Central memory CD8-positive, alpha-beta T cell (primary cell): ENCODE data around the gene ADORA1.

ENCODE experiments used
- ATAC-seq: fragments of 150-1000 bp; cut with Tn5 transposase; replicated peaks from 2 replicates; pipeline ENCODE4 v1.10.0; 2022; ENCODE audit warnings: mild to moderate bottlenecking, moderate FRiP score, moderate number of reproducible peaks; ENCODE audit not compliant: poor library complexity, severe bottlenecking; ENCODE audit errors: extremely low read depth
- DNase-seq, 2 donors: peaks; one replicate each; pipeline ENCODE4 v3.0.0; 2021; ENCODE audit warnings: low spot score in 2 of 2
- H3K27ac Mint-ChIP-seq: one replicate; pipeline ENCODE4 v1.8.0; 2022; ENCODE audit warnings: low read depth, mild to moderate bottlenecking, moderate library complexity, mixed read lengths
- H3K27me3 Mint-ChIP-seq: one replicate; pipeline ENCODE4 v1.8.0; 2022; ENCODE audit warnings: mixed read lengths
- H3K36me3 Mint-ChIP-seq: one replicate; pipeline ENCODE4 v1.8.0; 2022; ENCODE audit warnings: mild to moderate bottlenecking, moderate library complexity, mixed read lengths; ENCODE audit not compliant: insufficient read depth
- H3K4me1 Mint-ChIP-seq: one replicate; pipeline ENCODE4 v1.8.0; 2022; ENCODE audit warnings: mixed read lengths
- H3K4me3 Mint-ChIP-seq: one replicate; pipeline ENCODE4 v1.8.0; 2022; ENCODE audit warnings: mild to moderate bottlenecking, moderate library complexity, mixed read lengths
- H3K9me3 Mint-ChIP-seq: one replicate; pipeline ENCODE4 v1.8.0; 2022; ENCODE audit warnings: mixed read lengths

The ADORA1 gene

GRCh38 chr1:203165101-203165799, 37.7 kb downstream of the ADORA1 start:
- Mint-ChIP-seq H3K27me3 (peaks cover 70% of the 10 kb centered on the region), H3K9me3 (no peaks in the 10 kb centered on the region), H3K36me3 (no peaks in the 10 kb centered on the region), H3K4me3 (no peak overlapping the region), H3K27ac (no peak overlapping the region), H3K4me1 (peaks cover 4% of the 10 kb centered on the region)
- DNase-seq (no peak), ATAC-seq (no peak)

- Mint-ChIP-seq H3K27ac (no peak overlapping the region), H3K9me3 (no peaks in the 10 kb centered on the region), H3K4me1 (peaks cover 4% of the 10 kb centered on the region), H3K36me3 (no peaks in the 10 kb centered on the region), H3K27me3 (peaks cover 70% of the 10 kb centered on the region), H3K4me3 (no peak overlapping the region)
- ATAC-seq (no peak), DNase-seq (no peak)
Measured at GRCh38 chr1:203165800-203166161, 38.3 kb downstream of the ADORA1 start.

GRCh38 chr1:203166192-203166940, 38.8 kb downstream of the ADORA1 start:
- Mint-ChIP-seq H3K27me3 (peaks cover 70% of the 10 kb centered on the region), H3K4me3 (no peak overlapping the region), H3K9me3 (no peaks in the 10 kb centered on the region), H3K4me1 (peaks cover 4% of the 10 kb centered on the region), H3K27ac (no peak overlapping the region), H3K36me3 (no peaks in the 10 kb centered on the region)
- DNase-seq (no peak), ATAC-seq (no peak)

- Mint-ChIP-seq H3K27me3 (peaks cover 66% of the 10 kb centered on the region), H3K36me3 (no peaks in the 10 kb centered on the region), H3K9me3 (no peaks in the 10 kb centered on the region), H3K4me1 (peaks cover 4% of the 10 kb centered on the region), H3K4me3 (no peak overlapping the region), H3K27ac (no peak overlapping the region)
- DNase-seq (no peak), ATAC-seq (no peak)
Measured at GRCh38 chr1:203167026-203167912, 39.7 kb downstream of the ADORA1 start.

GRCh38 chr1:203167913-203168200, 40.3 kb downstream of the ADORA1 start:
- Mint-ChIP-seq H3K36me3 (no peaks in the 10 kb centered on the region), H3K27me3 (peaks cover 60% of the 10 kb centered on the region), H3K9me3 (no peaks in the 10 kb centered on the region), H3K4me3 (no peak overlapping the region), H3K4me1 (peaks cover 4% of the 10 kb centered on the region), H3K27ac (no peak overlapping the region)
- ATAC-seq = no peak
- no peak for DNase-seq

GRCh38 chr1:203168256-203168786, 40.8 kb downstream of the ADORA1 start:
- H3K9me3 Mint-ChIP-seq = no peaks in the 10 kb centered on the region
- peaks cover 55% of the 10 kb centered on the region for H3K27me3 Mint-ChIP-seq
- H3K36me3 Mint-ChIP-seq = no peaks in the 10 kb centered on the region
- peaks cover 4% of the 10 kb centered on the region for H3K4me1 Mint-ChIP-seq
- no peak overlapping the region for H3K4me3 Mint-ChIP-seq
- no peak overlapping the region for H3K27ac Mint-ChIP-seq
- DNase-seq (no peak), ATAC-seq (no peak)

GRCh38 chr1:203168991-203169390, 41.5 kb downstream of the ADORA1 start:
- Mint-ChIP-seq H3K4me1 (peaks cover 4% of the 10 kb centered on the region), H3K4me3 (no peak overlapping the region), H3K27me3 (peaks cover 54% of the 10 kb centered on the region), H3K9me3 (no peaks in the 10 kb centered on the region), H3K27ac (no peak overlapping the region), H3K36me3 (no peaks in the 10 kb centered on the region)
- ATAC-seq (no peak), DNase-seq (no peak)

- H3K27ac Mint-ChIP-seq = no peak overlapping the region
- H3K9me3 Mint-ChIP-seq = no peaks in the 10 kb centered on the region
- H3K27me3 Mint-ChIP-seq = peaks cover 48% of the 10 kb centered on the region
- H3K36me3 Mint-ChIP-seq = no peaks in the 10 kb centered on the region
- H3K4me3 Mint-ChIP-seq = no peak overlapping the region
- peaks cover 4% of the 10 kb centered on the region for H3K4me1 Mint-ChIP-seq
- ATAC-seq (no peak), DNase-seq (no peak)
Measured at GRCh38 chr1:203169770-203170520, 42.4 kb downstream of the ADORA1 start.

- Mint-ChIP-seq H3K27ac (no peak overlapping the region), H3K9me3 (no peaks in the 10 kb centered on the region), H3K4me3 (no peak overlapping the region), H3K27me3 (peaks cover 47% of the 10 kb centered on the region), H3K4me1 (peaks cover 4% of the 10 kb centered on the region), H3K36me3 (no peaks in the 10 kb centered on the region)
- ATAC-seq (no peak), DNase-seq (no peak)
Measured at GRCh38 chr1:203170625-203171330, 43.3 kb downstream of the ADORA1 start.

GRCh38 chr1:203171341-203172183, 44.0 kb downstream of the ADORA1 start:
- Mint-ChIP-seq H3K4me3 (no peak overlapping the region), H3K27ac (no peak overlapping the region), H3K36me3 (no peaks in the 10 kb centered on the region), H3K27me3 (peaks cover 47% of the 10 kb centered on the region), H3K9me3 (no peaks in the 10 kb centered on the region), H3K4me1 (peaks cover 2% of the 10 kb centered on the region)
- ATAC-seq (no peak), DNase-seq (no peak)
